HG03439 (cell line): ENCODE measurements around the gene METTL15.
"Not testable (repeated sequence)": the region's sequence is repeated elsewhere in the genome, so short reads cannot be mapped to it uniquely, and the experiment has no call there.

Experiments
- ATAC-seq: cut with Tn5 transposase; IDR thresholded peaks from one replicate; pipeline ENCODE4 v1.9.1; 2021; ENCODE audit warnings: mild to moderate bottlenecking, moderate library complexity; ENCODE audit not compliant: unreplicated experiment

Gene METTL15

DNA sequence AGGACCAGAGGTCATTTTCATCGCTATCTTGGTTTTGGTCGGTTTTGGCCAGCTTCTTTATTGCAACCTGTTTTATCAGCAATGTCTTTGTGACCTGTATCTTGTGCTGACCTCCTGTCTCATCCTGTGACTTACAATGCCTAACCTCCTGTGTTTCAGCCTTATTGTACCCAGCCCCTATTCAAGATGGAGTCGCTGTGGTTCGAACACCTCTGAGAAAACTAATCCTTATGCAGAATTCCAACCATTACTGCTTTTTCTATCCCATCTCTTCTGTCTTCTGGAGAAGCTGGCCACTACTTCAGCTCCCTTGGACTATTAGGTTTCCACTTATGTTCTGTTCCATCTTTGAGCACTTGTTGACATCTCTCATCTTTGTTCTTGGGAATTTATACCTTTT is 62.6 kb downstream of the METTL15 start:
- no peak for ATAC-seq

GRCh38 chr11:28176351-28176750 is 68.2 kb downstream of the METTL15 start:
- no peak for ATAC-seq

DNA sequence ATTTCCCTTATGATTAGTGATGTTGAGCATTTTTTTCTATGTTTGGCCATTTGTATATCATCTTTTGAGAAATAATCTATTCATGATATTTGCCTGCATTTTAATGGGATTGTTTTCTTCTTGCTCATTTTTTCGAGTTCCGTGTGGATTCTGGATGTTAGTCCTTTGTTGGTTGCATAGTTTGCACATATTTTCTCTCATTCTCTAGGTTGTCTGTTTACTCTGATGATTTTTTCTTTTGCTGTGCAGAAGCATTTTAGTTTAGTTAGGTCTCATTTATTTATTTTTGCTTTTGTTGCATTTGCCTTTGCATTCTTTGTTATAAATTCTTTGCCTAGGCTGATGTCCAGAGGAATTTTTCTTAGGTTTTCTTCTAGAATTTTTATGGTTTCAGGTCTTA is 87.3 kb downstream of the METTL15 start:
- no peak for ATAC-seq

DNA sequence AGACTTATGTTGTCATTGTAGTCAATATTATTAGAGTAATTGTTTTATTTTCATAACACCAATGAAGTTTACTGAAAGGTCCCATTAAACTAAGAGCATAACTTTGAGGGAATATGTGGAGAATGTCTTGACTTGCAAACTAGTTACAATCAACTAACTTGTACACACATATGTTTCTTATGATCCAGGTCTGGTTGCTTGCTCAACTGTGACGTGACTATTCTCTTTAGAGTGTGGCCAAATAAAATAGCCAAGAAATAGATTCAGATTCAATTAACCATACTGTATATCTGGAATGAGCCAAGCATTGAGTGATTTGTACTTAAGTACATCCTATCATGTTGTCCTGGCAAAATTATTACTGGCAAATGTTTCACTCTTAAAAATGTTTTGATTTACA is 101.7 kb downstream of the METTL15 start:
- no peak for ATAC-seq

GRCh38 chr11:28222063-28222462 is 113.9 kb downstream of the METTL15 start:
- not testable (repeated sequence) for ATAC-seq

- ATAC-seq, result no peak
Observed at GRCh38 chr11:28223577-28223976, 115.4 kb downstream of the METTL15 start.

DNA sequence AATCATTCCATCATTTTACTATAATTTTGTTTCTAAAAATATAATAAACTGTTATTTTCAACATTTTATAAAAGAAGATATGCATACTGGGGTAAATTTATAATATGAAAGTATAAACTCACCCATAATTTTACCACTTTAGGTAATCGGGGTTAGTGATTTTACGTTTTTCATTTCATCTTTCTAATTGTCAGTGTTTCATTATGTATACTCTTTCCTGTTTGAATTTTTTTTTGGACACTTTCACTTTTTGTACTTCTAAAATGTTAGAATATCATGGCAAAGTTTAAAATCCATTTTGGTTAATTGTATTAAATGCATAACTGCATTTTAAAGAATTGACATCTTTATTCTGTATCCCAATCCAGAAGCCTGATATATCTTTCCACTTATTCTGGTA is 115.8 kb downstream of the METTL15 start:
- no peak for ATAC-seq

DNA sequence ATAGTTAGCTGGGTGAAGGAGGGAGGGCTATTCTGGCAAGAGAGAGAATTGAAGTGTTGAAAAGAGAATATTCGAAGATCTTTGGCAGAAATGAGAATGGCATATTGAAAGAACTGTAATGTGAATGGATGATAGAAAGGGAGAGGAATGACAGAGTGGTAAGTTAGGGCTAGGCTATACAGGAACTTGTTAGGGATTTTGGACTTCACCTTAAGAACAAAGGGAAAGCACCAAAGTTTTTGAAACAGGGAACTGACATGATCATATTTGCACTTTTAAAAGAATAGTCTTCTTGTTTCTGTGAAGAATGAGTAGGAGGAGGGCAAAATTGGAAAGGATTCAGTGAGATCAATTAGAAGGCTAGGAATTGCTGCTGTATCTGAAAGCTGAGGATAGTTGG is 119.3 kb downstream of the METTL15 start:
- ATAC-seq, result no peak

- no peak for ATAC-seq
Observed at GRCh38 chr11:28228196-28228895, 120.2 kb downstream of the METTL15 start.

GRCh38 chr11:28231475-28231874 is 123.3 kb downstream of the METTL15 start:
- ATAC-seq, result no peak

DNA sequence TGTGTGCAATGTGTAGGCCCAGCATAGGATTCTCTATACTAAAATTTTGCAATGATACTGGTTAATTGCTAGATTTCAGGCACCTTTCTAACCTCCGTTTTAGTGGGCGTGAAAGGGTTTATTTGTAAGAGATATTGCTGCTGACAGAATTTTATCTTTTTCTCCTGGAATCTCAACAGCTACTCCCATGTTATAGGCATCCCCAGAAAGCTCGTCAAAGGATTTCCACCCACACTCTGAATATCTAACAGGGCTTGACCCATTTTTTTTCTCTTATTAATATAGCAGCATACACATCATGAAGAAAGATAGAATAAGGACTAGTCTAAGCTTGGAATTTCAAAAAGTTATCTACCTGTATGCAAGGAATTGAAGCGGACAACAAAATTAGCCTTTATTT is 124.5 kb downstream of the METTL15 start:
- ATAC-seq, result no peak

GRCh38 chr11:28241760-28242159 is 133.6 kb downstream of the METTL15 start:
- ATAC-seq, result no peak

- no peak for ATAC-seq
Observed at GRCh38 chr11:28242596-28242995, 134.4 kb downstream of the METTL15 start.

DNA sequence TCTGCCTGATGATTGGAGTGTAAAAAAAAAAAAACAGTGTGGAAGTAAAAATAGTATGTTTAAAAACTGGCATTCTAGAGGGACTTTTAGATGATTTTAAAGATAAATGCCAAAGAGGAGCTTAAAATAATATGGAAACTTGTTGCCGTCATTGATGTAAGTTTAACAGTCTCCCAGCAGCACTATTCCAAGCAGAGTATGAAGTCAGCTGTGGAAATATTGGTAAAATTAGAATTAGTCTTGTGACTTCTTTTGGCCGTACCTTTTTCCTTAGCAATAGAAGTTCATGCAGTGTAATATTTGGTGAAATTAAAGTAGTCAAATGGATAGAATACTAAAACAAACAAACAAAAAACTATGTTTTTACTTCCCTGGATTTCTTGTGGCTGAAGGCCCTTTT is 134.9 kb downstream of the METTL15 start:
- no peak for ATAC-seq

DNA sequence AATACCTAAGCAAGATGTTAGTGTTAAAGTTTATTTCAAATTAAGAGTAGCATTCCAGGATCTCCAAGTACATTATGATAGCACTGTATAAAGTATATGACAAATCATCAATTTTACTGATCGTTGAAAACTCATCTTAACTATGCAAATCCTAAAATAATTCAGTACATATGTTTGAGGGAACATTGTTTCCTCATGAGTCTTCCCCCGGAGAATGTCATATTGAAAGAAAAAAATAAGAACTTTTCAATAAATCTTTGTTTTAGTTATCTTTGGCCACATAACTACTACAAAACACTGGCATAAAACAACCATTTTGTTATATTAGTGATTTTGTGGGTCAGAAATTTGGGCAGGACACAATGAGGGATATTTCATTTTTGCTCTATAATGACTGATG is 135.4 kb downstream of the METTL15 start:
- ATAC-seq, result no peak

GRCh38 chr11:28245131-28245530 is 136.9 kb downstream of the METTL15 start:
- ATAC-seq, result no peak

DNA sequence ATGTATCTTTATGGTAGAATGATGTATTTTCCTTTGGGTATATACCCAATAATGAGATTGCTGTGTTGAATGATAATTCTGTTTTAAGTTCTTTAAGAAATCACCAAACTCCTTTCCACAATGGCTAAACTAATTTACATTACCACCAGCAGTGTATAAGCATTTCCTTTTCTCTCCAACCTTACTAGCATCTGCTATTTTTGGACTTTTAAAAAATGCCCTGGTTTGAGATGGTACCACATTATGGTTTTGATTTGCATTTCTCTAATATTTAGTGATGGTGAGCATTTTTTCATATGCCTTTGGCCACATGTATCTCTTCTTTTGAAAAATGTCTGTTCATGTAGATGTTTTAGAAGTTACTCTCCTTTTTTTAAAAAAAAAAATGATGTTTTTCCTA is 142.0 kb downstream of the METTL15 start:
- no peak for ATAC-seq

DNA sequence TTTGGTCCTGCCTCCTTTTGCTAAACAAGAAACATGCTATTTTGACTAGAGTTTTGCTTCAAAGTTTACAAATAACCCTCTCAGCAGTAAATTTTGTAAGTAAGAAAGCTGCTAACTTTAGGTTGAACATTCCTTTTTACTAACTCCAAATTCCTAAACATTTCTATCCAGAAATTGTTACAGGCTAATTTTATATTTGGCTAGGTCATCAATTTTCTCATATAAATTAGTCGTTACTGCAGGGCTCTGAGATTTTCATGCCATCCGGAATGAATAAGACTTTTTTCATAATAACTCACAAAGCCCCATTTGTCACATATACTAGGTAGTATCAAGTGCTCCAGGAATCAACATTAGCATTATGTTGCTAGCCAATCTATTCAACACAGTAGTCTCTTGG is 143.1 kb downstream of the METTL15 start:
- no peak for ATAC-seq

DNA sequence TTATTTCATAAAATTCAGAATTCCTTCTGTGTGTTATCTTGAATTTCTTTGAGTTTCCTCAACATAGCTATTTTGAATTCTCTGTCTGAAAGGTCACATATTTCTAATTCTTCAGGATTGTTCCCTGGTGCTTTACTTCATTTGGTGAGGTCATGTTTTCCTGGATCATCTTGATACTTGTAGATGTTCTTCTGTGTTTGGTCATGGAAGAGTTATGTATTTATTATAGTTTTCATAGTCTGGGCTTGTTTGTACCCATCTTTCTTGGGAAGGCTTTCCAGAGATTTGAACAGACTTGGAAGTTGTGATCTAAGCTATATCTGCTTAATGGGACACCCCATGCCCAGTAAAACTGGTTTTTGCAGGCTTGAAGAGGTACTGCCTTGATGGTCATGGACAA is 149.6 kb downstream of the METTL15 start:
- ATAC-seq, result no peak

DNA sequence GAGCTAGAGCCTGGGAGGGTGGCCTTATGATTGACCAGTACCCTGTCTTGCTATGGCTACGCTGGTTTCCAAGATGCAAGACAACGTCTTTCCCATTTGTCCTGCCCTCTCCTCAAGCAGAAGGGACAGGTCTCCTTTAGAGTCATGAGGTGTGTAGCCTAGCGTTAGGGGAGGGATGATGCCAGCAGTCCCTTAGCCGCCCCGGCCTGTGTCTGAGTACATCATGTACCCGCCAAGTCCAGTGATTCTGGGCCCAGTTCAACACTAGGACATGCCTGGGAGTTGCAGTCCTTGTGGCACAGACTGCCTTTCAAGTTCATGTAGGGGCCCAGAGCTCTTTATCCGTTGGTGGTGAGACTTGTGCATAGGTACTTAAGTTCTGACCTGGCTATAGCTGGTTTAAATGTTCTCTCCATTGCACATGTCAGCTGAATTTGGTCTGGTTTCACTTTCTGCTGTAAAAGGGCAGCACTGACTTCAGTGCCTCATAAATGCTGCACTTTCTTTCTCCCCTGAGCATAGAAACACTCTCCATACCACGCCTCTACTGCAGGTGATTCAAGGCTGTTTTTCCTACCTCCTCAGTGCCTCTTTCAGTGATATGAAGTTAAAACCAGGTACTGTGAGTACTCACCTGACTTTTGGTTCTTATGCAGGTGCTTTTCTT is 151.1 kb downstream of the METTL15 start:
- ATAC-seq, result no peak

DNA sequence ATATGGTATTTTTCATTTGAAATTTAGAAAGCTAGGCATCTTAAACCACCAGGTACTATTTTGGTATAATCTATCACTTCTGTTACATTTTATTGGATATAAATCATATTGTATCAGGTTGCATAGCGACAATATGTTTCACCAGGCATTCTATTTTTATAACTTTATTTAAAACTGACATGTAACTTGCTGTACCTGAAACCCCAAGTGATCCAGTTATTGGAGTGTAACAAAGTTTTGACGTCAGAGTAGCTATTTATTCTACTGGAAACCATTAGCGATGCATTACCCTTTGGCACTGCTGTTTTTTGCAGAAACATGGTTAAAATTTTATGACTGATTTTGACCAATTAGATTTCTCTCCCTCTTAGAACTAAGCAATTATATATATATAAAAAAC is 160.7 kb downstream of the METTL15 start:
- ATAC-seq, result no peak

- no peak for ATAC-seq
Observed at GRCh38 chr11:28269586-28269985, 161.4 kb downstream of the METTL15 start.

DNA sequence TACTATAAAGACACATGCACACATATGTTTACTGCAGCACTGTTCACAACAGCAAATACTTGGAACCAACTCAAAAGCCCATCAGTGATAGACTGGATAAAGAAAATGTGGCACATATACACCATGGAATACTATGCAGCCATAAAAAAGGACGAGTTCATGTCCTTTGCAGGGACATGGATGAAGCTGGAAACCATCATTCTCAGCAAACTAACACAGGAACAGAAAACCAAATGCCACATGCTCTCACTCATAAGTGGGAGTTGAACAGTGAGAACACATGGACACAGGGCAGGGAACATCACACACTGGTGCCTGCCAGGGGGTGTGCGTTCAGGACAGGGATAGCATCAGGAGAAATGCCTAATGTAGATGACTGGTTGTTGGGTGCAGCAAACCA is 164.1 kb downstream of the METTL15 start:
- ATAC-seq, result not testable (repeated sequence)
